ENCODE data around the gene ATP5MK.

ATP5MK gene

GRCh38 chr10:103367782-103368518 lies 28.3 kb downstream of the ATP5MK start, which contains the start of gene TAF5 (continued):
- TF ChIP-seq TRIM28 (IDR thresholded peaks at IDR 0.05; ENCODE audit: borderline replicate concordance, low read length) (peak; percentile 75; the same call in 1 of the 2 replicates), ZNF513 (tag by site-specific recombination; IDR thresholded peaks at IDR 0.05) (peak; percentile 37; the same call in 1 of the 2 replicates), ZFHX2 (tag by site-specific recombination; conservative IDR thresholded peaks at IDR 0.05) (peak; percentile 89), SCRT1 (tag by site-specific recombination; IDR thresholded peaks at IDR 0.05; ENCODE audit: borderline replicate concordance) (no peak), ZNF510 (tag by site-specific recombination; IDR thresholded peaks at IDR 0.05; ENCODE audit: insufficient replicate concordance) (no peak), ZNF350 (tag by site-specific recombination; IDR thresholded peaks at IDR 0.05) (no peak), KLF8 (tag by site-specific recombination; IDR thresholded peaks at IDR 0.05) (peak; percentile 73), KLF10 (tag by site-specific recombination; IDR thresholded peaks at IDR 0.05) (peak; percentile 41; the same call in 1 of the 2 replicates), ZNF23 (tag by site-specific recombination; IDR thresholded peaks at IDR 0.05; ENCODE audit: borderline replicate concordance) (no peak), ZNF157 (tag by site-specific recombination; IDR thresholded peaks at IDR 0.05) (no peak), FEZF1 (tag by site-specific recombination; IDR thresholded peaks at IDR 0.05) (peak; percentile 48; the same call in 1 of the 2 replicates), ZNF404 (tag by site-specific recombination; IDR thresholded peaks at IDR 0.05) (no peak), ZNF311 (tag by site-specific recombination; IDR thresholded peaks at IDR 0.05; ENCODE audit: borderline replicate concordance) (no peak), ZNF37A (tag by site-specific recombination; IDR thresholded peaks at IDR 0.05) (no peak), ZNF654 (tag by site-specific recombination; IDR thresholded peaks at IDR 0.05; ENCODE audit: low read depth) (no peak), ZNF76 (tag by site-specific recombination; IDR thresholded peaks at IDR 0.05; ENCODE audit: borderline replicate concordance, low read depth) (peak; percentile 58; the same call in 1 of the 2 replicates), MYNN (tag by site-specific recombination; IDR thresholded peaks at IDR 0.05; ENCODE audit: borderline replicate concordance) (no peak), HOXC10 (CRISPR knock-in tag; IDR thresholded peaks at IDR 0.05) (no peak), SCRT2 (tag by site-specific recombination; IDR thresholded peaks at IDR 0.05) (no peak), ZNF223 (tag by site-specific recombination; IDR thresholded peaks at IDR 0.05) (no peak), HIC1 (tag by site-specific recombination; IDR thresholded peaks at IDR 0.05) (no peak; the same call in 1 of the 2 replicates), SP2 (tag by site-specific recombination; IDR thresholded peaks at IDR 0.05) (peak; percentile 70), ZNF785 (tag by site-specific recombination; IDR thresholded peaks at IDR 0.05) (0 out of 2 replicates have a peak, but pooled peaks have one; percentile 32), BCL11A (tag by site-specific recombination; IDR thresholded peaks at IDR 0.05; ENCODE audit: low read depth) (no peak; the same call in 1 of the 2 replicates), KLF7 (tag by site-specific recombination; IDR thresholded peaks at IDR 0.05; ENCODE audit: borderline replicate concordance) (no peak), YY2 (tag by site-specific recombination; IDR thresholded peaks at IDR 0.05) (peak; percentile 98)
- TF ChIP-seq, protein P1, sequence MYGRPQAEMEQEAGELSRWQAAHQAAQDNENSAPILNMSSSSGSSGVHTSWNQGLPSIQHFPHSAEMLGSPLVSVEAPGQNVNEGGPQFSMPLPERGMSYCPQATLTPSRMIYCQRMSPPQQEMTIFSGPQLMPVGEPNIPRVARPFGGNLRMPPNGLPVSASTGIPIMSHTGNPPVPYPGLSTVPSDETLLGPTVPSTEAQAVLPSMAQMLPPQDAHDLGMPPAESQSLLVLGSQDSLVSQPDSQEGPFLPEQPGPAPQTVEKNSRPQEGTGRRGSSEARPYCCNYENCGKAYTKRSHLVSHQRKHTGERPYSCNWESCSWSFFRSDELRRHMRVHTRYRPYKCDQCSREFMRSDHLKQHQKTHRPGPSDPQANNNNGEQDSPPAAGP (tag by site-specific recombination; IDR thresholded peaks at IDR 0.05): peak; percentile 77
- TF ChIP-seq, protein P2, sequence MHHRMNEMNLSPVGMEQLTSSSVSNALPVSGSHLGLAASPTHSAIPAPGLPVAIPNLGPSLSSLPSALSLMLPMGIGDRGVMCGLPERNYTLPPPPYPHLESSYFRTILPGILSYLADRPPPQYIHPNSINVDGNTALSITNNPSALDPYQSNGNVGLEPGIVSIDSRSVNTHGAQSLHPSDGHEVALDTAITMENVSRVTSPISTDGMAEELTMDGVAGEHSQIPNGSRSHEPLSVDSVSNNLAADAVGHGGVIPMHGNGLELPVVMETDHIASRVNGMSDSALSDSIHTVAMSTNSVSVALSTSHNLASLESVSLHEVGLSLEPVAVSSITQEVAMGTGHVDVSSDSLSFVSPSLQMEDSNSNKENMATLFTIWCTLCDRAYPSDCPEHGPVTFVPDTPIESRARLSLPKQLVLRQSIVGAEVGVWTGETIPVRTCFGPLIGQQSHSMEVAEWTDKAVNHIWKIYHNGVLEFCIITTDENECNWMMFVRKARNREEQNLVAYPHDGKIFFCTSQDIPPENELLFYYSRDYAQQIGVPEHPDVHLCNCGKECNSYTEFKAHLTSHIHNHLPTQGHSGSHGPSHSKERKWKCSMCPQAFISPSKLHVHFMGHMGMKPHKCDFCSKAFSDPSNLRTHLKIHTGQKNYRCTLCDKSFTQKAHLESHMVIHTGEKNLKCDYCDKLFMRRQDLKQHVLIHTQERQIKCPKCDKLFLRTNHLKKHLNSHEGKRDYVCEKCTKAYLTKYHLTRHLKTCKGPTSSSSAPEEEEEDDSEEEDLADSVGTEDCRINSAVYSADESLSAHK (tag by site-specific recombination; IDR thresholded peaks at IDR 0.05): no peak
- TF ChIP-seq, protein P3, sequence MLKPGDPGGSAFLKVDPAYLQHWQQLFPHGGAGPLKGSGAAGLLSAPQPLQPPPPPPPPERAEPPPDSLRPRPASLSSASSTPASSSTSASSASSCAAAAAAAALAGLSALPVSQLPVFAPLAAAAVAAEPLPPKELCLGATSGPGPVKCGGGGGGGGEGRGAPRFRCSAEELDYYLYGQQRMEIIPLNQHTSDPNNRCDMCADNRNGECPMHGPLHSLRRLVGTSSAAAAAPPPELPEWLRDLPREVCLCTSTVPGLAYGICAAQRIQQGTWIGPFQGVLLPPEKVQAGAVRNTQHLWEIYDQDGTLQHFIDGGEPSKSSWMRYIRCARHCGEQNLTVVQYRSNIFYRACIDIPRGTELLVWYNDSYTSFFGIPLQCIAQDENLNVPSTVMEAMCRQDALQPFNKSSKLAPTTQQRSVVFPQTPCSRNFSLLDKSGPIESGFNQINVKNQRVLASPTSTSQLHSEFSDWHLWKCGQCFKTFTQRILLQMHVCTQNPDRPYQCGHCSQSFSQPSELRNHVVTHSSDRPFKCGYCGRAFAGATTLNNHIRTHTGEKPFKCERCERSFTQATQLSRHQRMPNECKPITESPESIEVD (tag by site-specific recombination; IDR thresholded peaks at IDR 0.05): no peak
- TF ChIP-seq, protein P4, sequence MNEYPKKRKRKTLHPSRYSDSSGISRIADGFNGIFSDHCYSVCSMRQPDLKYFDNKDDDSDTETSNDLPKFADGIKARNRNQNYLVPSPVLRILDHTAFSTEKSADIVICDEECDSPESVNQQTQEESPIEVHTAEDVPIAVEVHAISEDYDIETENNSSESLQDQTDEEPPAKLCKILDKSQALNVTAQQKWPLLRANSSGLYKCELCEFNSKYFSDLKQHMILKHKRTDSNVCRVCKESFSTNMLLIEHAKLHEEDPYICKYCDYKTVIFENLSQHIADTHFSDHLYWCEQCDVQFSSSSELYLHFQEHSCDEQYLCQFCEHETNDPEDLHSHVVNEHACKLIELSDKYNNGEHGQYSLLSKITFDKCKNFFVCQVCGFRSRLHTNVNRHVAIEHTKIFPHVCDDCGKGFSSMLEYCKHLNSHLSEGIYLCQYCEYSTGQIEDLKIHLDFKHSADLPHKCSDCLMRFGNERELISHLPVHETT (tag by site-specific recombination; IDR thresholded peaks at IDR 0.05): peak; percentile 87

Measured in HEK293 (cell line).